ENCODE measurements around the gene TRABD2B.

DNA sequence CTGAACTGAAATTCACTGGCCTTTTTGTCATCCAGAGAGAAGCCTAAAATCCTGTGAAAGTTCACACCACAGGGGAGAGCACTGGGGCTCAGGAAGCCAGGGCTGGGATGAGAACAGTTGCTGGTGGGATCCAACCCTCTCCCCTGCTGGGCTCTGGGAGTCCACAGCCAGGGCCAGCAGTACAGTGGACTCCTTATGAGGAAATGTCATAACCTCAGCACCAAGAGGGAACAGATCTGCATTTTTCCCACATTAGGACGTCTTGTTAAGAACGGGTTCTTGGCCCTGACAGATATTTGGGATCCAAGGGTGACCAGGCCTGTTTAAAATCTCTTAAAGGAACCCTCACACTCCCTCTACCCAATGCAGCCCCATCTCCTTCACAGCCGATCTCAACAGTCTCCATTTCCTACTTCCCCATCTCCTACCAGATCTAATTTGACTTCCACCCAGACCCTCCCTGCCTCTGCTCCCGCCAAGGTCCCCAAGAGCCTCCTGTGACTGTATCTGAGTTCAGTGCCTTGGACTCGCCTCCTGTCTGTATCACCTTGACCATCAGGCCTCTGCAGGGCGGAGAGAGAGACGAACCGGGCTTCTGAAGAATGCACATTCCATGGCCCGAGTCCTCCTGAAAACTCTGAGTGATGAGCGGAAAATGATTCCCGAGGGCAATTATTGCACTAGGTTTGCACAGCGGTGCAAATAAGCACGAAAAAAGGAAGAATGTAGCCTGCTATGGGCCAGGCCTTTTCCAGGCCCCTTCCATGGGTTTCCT is 159.9 kb downstream of the TRABD2B start:
- TF ChIP-seq, protein P1, sequence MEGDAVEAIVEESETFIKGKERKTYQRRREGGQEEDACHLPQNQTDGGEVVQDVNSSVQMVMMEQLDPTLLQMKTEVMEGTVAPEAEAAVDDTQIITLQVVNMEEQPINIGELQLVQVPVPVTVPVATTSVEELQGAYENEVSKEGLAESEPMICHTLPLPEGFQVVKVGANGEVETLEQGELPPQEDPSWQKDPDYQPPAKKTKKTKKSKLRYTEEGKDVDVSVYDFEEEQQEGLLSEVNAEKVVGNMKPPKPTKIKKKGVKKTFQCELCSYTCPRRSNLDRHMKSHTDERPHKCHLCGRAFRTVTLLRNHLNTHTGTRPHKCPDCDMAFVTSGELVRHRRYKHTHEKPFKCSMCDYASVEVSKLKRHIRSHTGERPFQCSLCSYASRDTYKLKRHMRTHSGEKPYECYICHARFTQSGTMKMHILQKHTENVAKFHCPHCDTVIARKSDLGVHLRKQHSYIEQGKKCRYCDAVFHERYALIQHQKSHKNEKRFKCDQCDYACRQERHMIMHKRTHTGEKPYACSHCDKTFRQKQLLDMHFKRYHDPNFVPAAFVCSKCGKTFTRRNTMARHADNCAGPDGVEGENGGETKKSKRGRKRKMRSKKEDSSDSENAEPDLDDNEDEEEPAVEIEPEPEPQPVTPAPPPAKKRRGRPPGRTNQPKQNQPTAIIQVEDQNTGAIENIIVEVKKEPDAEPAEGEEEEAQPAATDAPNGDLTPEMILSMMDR (IDR thresholded peaks at IDR 0.05): no peak
- TF ChIP-seq ATF1 (CRISPR knock-in tag; IDR thresholded peaks at IDR 0.05): no peak
- no peak for TF ChIP-seq ZNF121 (CRISPR knock-in tag; IDR thresholded peaks at IDR 0.05)
- no peak for TF ChIP-seq NR1H2 (CRISPR knock-in tag; IDR thresholded peaks at IDR 0.05)
- TF ChIP-seq CDX4 (CRISPR knock-in tag; IDR thresholded peaks at IDR 0.05; ENCODE audit: borderline replicate concordance): no peak
- TF ChIP-seq ZNF671 (CRISPR knock-in tag; IDR thresholded peaks at IDR 0.05): no peak
- TF ChIP-seq ZNF232 (CRISPR knock-in tag; IDR thresholded peaks at IDR 0.05): no peak
- no peak for TF ChIP-seq JUN (CRISPR knock-in tag; IDR thresholded peaks at IDR 0.05)
- TF ChIP-seq, protein P2, sequence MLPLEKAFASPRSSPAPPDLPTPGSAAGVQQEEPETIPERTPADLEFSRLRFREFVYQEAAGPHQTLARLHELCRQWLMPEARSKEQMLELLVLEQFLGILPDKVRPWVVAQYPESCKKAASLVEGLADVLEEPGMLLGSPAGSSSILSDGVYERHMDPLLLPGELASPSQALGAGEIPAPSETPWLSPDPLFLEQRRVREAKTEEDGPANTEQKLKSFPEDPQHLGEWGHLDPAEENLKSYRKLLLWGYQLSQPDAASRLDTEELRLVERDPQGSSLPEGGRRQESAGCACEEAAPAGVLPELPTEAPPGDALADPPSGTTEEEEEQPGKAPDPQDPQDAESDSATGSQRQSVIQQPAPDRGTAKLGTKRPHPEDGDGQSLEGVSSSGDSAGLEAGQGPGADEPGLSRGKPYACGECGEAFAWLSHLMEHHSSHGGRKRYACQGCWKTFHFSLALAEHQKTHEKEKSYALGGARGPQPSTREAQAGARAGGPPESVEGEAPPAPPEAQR (CRISPR knock-in tag; IDR thresholded peaks at IDR 0.05): no peak
- TF ChIP-seq CREB1 (CRISPR knock-in tag; IDR thresholded peaks at IDR 0.05): no peak

All from WTC11 (cell line).